NB4 (cell line): ENCODE data around the gene AFG1L.

Experiments
- CTCF ChIP-seq: IDR thresholded peaks from one replicate; pipeline ENCODE4 v1.5.1; 2012; ENCODE audit warnings: low read depth, low read length
- MAX ChIP-seq: IDR thresholded peaks from 2 replicates; pipeline ENCODE4 v1.6.1; 2011; ENCODE audit warnings: low read depth, low read length
- POLR2A ChIP-seq: IDR thresholded peaks from 2 replicates; pipeline ENCODE4 v1.6.1; 2011; ENCODE audit warnings: mild to moderate bottlenecking; ENCODE audit not compliant: insufficient read length; ENCODE audit errors: extremely low read depth

GRCh38 chr6:108507316-108507715 is 212.5 kb downstream of the AFG1L start:
- no peak for TF ChIP-seq CTCF
- TF ChIP-seq POLR2A = no peak
- TF ChIP-seq MAX = no peak
